Measurements from ENCODE around the gene RTL1.
A peak's percentile ranks its signal among the peaks of the same experiment; 100 is the strongest.

RTL1 gene

DNA sequence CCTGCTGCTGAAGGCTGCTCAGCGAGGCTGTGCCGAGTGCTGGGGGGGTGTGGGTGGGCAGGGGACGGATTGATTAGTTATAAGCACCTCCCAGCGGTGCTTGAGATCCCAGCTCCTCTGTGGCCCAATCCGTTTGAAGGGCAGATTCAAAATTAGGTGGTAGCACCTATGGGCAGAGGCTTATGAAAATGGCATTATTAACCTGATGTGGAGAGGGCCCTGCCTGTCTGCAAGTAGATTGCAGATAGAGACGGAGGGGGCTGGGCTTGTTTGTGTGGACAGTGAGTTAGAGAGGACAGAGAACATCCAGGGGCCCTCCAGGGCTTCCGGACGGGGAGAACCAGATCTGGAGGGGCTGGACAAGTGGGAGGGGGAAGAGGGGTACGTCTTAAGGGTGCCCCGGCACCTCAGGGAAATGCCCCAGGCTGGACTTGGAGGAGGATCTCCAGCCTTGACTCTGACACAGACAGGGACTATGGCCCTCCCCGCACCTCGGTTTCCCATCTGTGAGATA lies at the start of gene RTL1:
Gene RTL1, minus strand, starts transcription at position 51 of the 514 bp plus-strand sequence. CDS start 18,934 bp downstream, outside the sequence.
- Mint-ChIP-seq H3K4me1 (peaks cover 0 to 5% of the 10 kb centered on the region in 2 donors), H3K4me3 (no peak within 1 kb of the TSS), H3K27ac (no peak within 1 kb of the TSS), H3K9me3 (peaks cover 7 to 8% of the 10 kb centered on the region in 2 donors), H3K27me3 (peaks cover 65 to 73% of the 10 kb centered on the region in 2 donors), H3K36me3 (peaks cover 5% of the 10 kb centered on the region in 2 donors)
- ATAC-seq (replicated peaks) (no peak), DNase-seq (no peak)

DNA sequence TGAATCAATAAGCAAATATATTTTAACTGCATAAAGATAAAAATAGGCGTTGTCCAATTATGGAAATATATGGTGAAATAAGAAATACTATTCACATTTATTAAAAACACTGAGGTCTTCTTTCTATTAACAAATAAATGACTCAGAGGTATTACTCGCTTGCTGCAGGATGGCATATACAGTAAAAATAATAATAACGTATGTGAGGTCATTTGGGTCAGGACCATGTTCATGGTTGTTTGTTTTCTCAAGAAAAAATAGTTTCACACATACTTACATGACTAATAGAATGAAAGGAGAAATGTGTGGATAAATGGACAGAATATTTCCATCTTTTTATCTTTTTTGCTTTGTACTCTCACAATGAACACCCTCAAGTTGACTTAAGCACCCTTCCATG lies 46.5 kb upstream of the RTL1 start:
- Mint-ChIP-seq H3K36me3 (no peaks in the 10 kb centered on the region), H3K9me3 (no peaks in the 10 kb centered on the region), H3K4me3 (no peak overlapping the region), H3K27ac (no peak overlapping the region), H3K4me1 (no peaks in the 10 kb centered on the region), H3K27me3 (no peaks in the 10 kb centered on the region)
- ATAC-seq (replicated peaks) (no peak), DNase-seq (no peak)

DNA sequence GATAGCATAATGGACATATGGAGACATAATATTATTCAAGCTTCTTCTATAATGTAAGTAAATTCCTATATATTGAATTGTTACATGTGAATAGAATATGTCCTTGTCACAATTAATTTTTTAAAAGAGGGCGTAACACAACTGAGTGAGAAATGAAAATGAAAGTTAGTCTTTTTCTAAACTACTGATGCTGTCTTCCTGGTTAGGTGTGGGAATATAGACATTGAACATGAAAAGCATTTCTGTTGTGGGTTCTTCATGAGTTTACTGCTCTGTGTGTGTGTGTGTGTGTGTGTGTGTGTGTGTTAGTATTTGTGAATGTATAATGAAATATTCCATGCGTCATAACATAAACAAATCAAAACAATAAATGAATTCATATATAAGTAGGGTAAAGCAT lies 40.5 kb upstream of the RTL1 start:
- Mint-ChIP-seq H3K4me3 (no peak overlapping the region), H3K36me3 (no peaks in the 10 kb centered on the region), H3K9me3 (no peaks in the 10 kb centered on the region), H3K4me1 (peaks cover 0 to 2% of the 10 kb centered on the region in 2 donors), H3K27me3 (no peaks in the 10 kb centered on the region), H3K27ac (no peak overlapping the region)
- ATAC-seq (replicated peaks) (no peak), DNase-seq (no peak)

DNA sequence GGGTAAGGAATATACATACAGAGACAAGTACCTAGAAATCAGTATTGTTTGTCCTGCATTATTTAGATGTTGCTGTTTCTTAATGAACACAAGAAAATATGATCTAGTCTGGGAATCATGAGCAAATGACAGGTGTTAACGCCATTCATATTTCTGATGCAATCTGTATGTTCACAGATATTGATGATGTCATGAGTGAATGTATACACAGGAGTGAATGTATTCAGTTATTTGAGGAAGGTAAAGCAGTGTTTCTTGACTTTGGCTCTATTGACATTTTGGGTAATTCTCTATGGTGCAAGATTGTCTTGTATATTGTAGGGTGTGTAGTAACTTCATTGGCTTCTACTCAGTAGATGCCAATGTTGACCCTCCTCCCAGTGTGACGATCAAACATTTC lies 26.7 kb upstream of the RTL1 start:
- Mint-ChIP-seq H3K9me3 (peaks cover 8 to 14% of the 10 kb centered on the region in 2 donors), H3K36me3 (no peaks in the 10 kb centered on the region), H3K4me3 (no peak overlapping the region), H3K27ac (no peak overlapping the region), H3K4me1 (no peaks in the 10 kb centered on the region), H3K27me3 (peaks cover 11 to 20% of the 10 kb centered on the region in 2 donors)
- ATAC-seq (replicated peaks) (no peak), DNase-seq (no peak)

DNA sequence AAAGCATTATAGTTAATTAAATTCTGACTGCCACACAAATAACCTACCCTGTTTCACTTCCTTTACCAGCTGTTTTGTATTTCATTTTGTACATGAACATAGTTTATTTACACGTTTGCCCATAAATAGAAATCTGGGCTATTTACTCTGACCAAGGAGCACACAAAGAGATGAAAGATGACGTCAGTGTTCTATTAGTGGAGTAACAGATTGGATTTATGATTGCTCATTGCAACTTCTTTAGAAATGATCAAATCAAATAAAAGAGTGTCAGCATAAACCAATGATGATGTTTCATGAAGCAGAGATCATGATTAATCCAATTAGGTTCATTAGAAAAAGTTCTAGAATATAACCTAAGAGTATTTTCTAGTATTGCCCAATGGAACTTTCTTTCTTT lies 12.0 kb upstream of the RTL1 start:
- peaks cover 2 to 5% of the 10 kb centered on the region in 2 donors for H3K9me3 Mint-ChIP-seq
- H3K36me3 Mint-ChIP-seq, result no peaks in the 10 kb centered on the region
- DNase-seq (no peak), ATAC-seq (replicated peaks) (no peak)
- no peak overlapping the region for H3K27ac Mint-ChIP-seq
- peaks cover 7 to 8% of the 10 kb centered on the region in 2 donors for H3K27me3 Mint-ChIP-seq
- no peak overlapping the region for H3K4me3 Mint-ChIP-seq
- no peaks in the 10 kb centered on the region for H3K4me1 Mint-ChIP-seq

DNA sequence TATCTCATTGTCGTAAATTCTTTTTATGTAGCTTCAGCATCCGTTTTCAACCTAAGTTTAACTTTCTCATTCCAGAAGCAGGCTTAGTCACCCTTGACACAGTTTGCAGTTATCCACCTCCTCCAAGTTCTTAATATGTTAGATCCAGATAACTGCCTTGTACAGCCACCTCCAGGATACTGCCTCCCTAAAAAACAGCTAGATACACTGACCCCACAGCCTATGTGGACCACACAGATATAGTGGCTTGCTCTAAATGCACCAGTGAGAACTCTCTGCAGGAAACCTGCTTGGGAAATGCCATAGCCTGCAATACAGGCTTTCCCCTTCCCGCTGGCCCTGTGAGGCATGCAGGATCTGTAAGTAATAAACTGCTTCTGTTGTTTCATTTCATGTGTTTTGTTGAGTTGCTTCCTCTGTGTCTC lies 11.1 kb upstream of the RTL1 start:
- H3K4me1 Mint-ChIP-seq, result no peaks in the 10 kb centered on the region
- ATAC-seq (replicated peaks) (no peak), DNase-seq (no peak)
- H3K27ac Mint-ChIP-seq, result no peak overlapping the region
- peaks cover 2 to 5% of the 10 kb centered on the region in 2 donors for H3K9me3 Mint-ChIP-seq
- peaks cover 4 to 8% of the 10 kb centered on the region in 2 donors for H3K27me3 Mint-ChIP-seq
- H3K4me3 Mint-ChIP-seq, result no peak overlapping the region
- no peaks in the 10 kb centered on the region for H3K36me3 Mint-ChIP-seq

DNA sequence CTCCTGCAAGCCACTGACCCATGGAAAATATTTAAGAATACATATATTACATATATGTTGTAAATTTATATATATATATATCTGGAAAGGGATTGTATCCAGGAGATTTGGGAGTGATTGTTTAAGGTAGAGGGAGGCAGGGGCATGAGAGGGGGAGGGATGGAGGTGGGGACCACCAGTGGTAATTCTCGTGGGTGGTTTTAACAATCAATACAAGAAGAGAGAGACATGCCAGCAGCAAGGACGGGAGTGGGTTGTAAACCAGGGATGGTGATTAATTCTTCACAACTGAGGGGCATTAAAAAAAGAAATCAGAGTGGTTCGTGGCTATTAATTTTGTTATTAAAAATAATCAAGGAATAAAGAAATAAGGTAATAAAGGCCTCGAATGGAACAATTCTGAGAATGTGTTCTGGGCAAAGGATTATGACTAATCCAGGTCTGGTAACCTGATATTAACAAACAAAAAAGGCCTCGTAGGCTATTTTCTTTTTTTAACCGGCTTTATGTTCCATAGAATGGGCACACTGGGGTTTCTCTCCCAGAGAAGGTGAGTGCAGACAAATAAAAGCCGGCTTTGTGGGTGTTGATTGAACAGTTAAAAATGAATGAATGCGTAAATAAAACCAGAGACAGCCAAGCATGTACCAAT lies 8.3 kb upstream of the RTL1 start:
- H3K4me3 Mint-ChIP-seq, result no peak overlapping the region
- no peaks in the 10 kb centered on the region for H3K4me1 Mint-ChIP-seq
- no peaks in the 10 kb centered on the region for H3K36me3 Mint-ChIP-seq
- no peak overlapping the region for H3K27ac Mint-ChIP-seq
- DNase-seq, result no peak
- H3K9me3 Mint-ChIP-seq, result peaks cover 2 to 5% of the 10 kb centered on the region in 2 donors
- ATAC-seq (replicated peaks), result no peak
- H3K27me3 Mint-ChIP-seq, result peaks cover 4 to 11% of the 10 kb centered on the region in 2 donors

DNA sequence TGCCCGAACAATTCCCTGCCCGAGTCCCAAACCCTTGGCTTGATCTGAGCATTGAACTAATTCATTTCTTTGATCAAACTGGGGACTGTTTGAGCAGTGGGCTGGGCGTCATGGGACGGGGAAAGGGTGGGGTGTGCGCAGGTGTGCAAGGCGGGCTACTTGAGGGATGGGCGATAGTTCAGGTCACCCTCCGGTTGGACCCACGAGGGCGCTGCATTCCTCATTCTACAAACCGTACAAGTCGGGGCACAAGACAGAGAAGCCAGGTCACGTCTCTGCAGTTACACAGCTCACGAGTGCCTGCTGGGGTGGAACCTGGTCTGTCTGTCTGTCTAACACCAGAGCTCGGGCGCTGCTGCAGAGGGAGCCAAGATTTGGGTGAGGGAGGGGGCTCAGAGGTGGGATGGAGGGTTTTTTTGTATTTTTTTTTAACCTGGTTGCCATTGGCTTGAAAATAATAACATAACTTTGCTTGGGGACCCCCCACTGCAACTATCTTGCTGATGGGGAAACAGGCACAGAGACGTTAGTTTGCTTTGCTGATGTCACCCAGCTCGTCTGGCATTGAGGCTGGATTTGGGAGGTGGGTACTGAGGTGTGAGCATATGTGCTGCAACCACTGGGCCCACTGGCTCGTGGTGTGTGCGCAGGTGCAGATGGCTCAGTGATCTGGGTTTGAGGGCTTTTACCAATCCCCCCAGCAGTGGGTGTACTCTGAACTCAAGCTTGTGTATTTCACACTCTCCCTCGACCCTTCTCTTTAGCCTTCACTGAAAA lies 7.6 kb upstream of the RTL1 start:
- peaks cover 4 to 13% of the 10 kb centered on the region in 2 donors for H3K27me3 Mint-ChIP-seq
- H3K4me1 Mint-ChIP-seq, result no peaks in the 10 kb centered on the region
- H3K27ac Mint-ChIP-seq, result no peak overlapping the region
- H3K36me3 Mint-ChIP-seq, result no peaks in the 10 kb centered on the region
- H3K4me3 Mint-ChIP-seq, result no peak overlapping the region
- H3K9me3 Mint-ChIP-seq, result peaks cover 2 to 5% of the 10 kb centered on the region in 2 donors
- no peak for DNase-seq
- ATAC-seq (replicated peaks), result no peak

DNA sequence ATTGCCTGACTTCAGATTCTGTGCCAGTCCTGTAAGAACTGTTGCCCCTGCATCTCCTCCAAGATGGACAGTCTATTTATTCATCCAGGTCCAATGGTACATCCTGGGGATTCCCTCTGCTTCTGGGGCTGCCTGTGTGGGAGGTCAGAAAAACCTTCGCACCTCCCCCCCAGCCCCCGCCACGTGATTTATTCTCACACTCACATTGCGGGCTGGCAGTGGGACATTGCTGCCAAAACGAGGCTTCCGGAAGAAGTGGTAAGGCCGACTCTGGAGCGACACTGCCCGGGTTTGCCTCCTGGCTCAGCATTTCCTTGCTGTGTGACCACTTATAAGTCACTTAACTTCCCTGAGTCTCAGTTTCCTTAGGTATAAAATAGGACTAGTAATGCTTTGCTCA lies 5.9 kb upstream of the RTL1 start:
- H3K36me3 Mint-ChIP-seq, result no peaks in the 10 kb centered on the region
- no peak overlapping the region for H3K27ac Mint-ChIP-seq
- H3K4me1 Mint-ChIP-seq, result no peaks in the 10 kb centered on the region
- no peak for DNase-seq
- H3K4me3 Mint-ChIP-seq, result no peak overlapping the region
- ATAC-seq (replicated peaks), result no peak
- peaks cover 14 to 26% of the 10 kb centered on the region in 2 donors for H3K27me3 Mint-ChIP-seq
- peaks cover 0 to 4% of the 10 kb centered on the region in 2 donors for H3K9me3 Mint-ChIP-seq

DNA sequence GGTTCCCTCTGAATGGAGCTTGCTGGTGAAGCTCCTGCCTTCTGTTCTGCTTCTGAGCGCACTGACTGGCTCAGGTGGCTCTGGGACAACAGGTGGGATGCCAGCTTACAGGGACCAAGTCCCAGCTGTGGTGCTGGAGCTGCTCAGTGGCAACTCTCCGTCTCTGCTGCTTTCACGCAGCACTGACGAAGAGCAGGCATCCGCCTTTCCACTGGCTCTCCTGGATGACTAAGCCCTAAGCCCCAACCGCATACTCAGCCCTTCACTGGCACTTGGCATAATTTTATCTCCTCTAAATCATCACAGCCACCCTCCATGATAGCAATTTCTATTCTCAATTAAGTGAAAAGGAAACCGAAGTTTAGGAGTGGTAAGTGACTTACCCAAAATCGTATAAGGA lies 3.7 kb upstream of the RTL1 start:
- Mint-ChIP-seq H3K36me3 (peaks cover under 1 to 2% of the 10 kb centered on the region in 2 donors), H3K4me3 (no peak overlapping the region), H3K9me3 (peaks cover under 1 to 2% of the 10 kb centered on the region in 2 donors), H3K27me3 (peaks cover 35 to 41% of the 10 kb centered on the region in 2 donors), H3K27ac (no peak overlapping the region), H3K4me1 (no peaks in the 10 kb centered on the region)
- ATAC-seq (replicated peaks) (no peak), DNase-seq (no peak)

DNA sequence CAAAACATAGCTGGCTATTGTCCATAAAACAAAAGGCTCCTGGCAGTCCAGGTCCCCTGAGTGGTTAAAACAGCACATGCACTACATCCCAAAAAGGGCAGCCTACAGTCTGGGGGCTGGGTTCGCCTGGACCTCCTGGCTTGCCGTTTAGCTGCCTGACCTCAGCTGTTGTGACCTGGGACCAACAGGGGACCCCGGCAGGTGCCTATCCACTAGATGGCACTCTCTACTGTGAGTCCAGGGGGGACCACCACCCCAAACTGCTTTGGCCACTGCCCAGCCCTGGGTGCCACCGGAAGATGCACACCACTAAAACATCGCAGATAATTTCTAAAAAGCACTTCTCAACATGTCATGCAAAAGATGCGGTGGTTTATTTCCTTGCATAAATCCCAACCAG lies 2.9 kb upstream of the RTL1 start:
- H3K27ac Mint-ChIP-seq, result no peak overlapping the region
- DNase-seq, result no peak
- H3K27me3 Mint-ChIP-seq, result peaks cover 42 to 48% of the 10 kb centered on the region in 2 donors
- peak in 1 of 2 donors; percentile 33 for ATAC-seq (replicated peaks)
- peaks cover 7 to 8% of the 10 kb centered on the region in 2 donors for H3K9me3 Mint-ChIP-seq
- no peak overlapping the region for H3K4me3 Mint-ChIP-seq
- H3K36me3 Mint-ChIP-seq, result peaks cover 5% of the 10 kb centered on the region in 2 donors
- no peaks in the 10 kb centered on the region for H3K4me1 Mint-ChIP-seq

DNA sequence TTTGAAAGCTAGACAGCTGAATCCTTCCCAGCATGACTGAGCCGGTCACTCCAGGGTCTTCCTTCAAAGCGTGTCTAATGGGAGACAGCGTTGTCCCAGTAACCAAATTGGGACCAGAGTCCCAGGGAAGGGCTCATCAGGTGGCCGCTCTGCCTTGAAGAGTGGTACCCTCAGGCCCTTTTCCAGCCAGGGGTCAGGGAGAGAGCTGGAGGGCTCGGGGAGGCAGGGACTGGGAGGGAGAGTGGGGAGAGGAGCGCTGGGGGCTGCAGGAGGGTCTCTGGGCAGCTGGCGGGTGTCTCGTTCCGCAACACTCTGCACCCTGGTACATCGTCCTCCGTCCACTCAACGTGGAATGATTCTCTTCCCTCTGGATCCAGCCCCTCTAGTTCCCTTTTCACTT lies 1.6 kb upstream of the RTL1 start:
- no peak overlapping the region for H3K27ac Mint-ChIP-seq
- H3K27me3 Mint-ChIP-seq, result peaks cover 53 to 58% of the 10 kb centered on the region in 2 donors
- no peak overlapping the region for H3K4me3 Mint-ChIP-seq
- peaks cover 0 to 5% of the 10 kb centered on the region in 2 donors for H3K4me1 Mint-ChIP-seq
- peaks cover 5% of the 10 kb centered on the region in 2 donors for H3K36me3 Mint-ChIP-seq
- peaks cover 7 to 8% of the 10 kb centered on the region in 2 donors for H3K9me3 Mint-ChIP-seq
- no peak for DNase-seq
- ATAC-seq (replicated peaks), result no peak

DNA sequence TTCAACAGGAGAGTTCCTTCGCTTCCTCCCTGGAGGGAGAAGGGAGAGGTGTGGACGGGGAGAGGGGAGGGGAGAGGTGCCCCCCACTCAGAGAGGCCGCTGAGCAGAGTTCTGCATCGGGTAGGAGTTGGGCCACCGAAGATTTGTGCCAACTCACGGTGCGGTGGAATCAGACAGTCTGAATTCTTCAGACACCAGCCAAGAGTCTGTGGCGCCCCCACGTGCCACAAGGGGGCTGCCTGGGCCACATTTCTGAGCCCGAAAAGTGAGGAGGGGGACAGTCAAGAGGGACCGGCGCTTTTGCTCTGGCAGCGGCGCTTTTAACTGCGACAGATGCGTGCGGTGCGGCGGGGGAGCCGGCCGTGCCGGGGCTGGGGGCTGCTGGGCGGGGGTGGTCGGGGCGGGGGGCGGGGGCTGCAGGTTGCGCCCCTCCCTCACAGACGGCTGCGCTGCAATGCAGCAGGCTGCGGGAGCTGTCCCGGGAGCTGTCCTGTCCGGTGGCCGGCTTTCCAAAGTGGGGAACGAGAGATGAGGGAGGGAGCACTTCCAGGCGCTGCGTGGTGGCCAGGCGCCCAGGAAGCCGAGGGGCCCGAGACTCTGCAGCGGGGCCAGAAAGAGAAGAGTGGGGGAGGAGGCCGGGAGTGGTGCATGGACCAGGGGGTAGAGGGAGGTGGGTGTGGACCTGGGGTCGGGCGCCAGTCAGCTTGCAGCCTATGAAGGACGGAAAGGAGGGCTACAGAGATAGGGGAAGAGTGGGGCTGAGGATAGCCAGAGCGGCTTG lies 975 bp upstream of the RTL1 start:
- no peak overlapping the region for H3K27ac Mint-ChIP-seq
- peaks cover 5% of the 10 kb centered on the region in 2 donors for H3K36me3 Mint-ChIP-seq
- peaks cover 0 to 5% of the 10 kb centered on the region in 2 donors for H3K4me1 Mint-ChIP-seq
- no peak overlapping the region for H3K4me3 Mint-ChIP-seq
- ATAC-seq (replicated peaks) (no peak), DNase-seq (no peak)
- H3K9me3 Mint-ChIP-seq, result peaks cover 7 to 8% of the 10 kb centered on the region in 2 donors
- H3K27me3 Mint-ChIP-seq, result peaks cover 57 to 65% of the 10 kb centered on the region in 2 donors

DNA sequence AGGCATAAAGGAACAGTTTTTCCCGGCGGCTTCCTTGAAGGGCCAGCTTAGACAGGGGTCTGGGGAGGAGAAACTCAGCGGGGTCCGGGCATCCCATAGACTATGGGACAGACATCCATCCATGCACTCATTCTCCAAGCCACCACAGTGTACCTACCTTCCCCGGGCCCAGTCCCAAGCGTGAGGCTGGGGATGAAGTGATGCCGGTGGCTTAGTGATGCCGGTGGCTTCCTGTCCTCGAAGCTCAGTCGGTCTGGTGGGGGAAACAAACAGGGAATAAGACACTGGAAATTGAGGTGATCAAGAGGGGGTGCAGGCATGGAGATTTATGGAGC lies 421 bp downstream of the RTL1 start:
- Mint-ChIP-seq H3K27ac (no peak overlapping the region), H3K4me3 (no peak overlapping the region), H3K36me3 (peaks cover 5% of the 10 kb centered on the region in 2 donors), H3K27me3 (peaks cover 69 to 78% of the 10 kb centered on the region in 2 donors), H3K4me1 (peaks cover 0 to 5% of the 10 kb centered on the region in 2 donors), H3K9me3 (peaks cover 7 to 8% of the 10 kb centered on the region in 2 donors)
- DNase-seq, result no peak
- ATAC-seq (replicated peaks), result no peak
